ENCODE data around the gene PDAP1.
"Not testable (repeated sequence)": the region's sequence is repeated elsewhere in the genome, so short reads cannot be mapped to it uniquely, and the experiment has no call there.

PDAP1 gene

GRCh38 chr7:99379043-99379577 lies 29.3 kb downstream of the PDAP1 start:
- no peak for DNase-seq (ENCODE audit: low read depth in 2 of 2)

DNA sequence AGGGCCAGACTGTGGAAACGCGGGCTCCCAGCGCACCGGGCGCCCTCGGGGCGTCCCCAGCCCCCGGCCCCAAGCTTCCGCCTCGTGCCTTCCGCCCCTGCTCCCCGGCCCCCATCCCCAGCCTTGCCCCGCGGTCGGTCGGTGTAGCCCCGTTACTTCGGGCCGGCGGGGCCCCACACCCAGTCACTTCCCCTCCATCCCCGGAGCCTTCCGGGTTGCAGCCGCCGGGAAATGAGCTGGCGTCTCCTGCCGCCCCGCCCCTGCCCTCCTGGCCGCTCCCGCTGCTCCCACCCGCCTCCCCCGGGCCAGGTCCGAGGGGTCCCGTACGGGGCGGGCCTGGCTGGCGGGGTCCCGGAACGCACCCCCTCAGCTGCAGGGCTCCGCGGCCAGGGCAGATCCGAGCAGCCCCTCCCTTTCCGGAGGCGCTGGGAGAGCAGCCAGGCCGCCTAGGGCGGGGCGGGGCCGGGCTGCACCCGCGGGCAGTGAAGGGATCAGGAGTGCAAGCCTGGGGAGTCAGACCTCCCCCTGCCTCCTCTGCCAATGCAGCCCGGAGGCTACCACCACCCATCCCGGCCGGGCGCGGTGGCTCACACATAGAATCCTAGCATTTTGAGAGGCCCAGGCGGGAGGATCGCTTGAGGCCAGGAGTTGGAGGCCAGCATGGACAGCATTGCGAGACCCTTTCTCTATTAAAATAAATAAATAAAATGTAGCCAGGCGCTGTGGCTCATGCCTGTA lies 33.2 kb downstream of the PDAP1 start:
- DNase-seq (ENCODE audit: low read depth in 2 of 2) = peak; percentile 31 to 46

- DNase-seq (ENCODE audit: low read depth in 2 of 2) = peak; percentile 80 to 86
Measured at GRCh38 chr7:99374111-99375064, 34.0 kb downstream of the PDAP1 start, which contains the start of gene ARPC1B. Gene ARPC1B (plus strand): TSS chr7:99374730. CDS start chr7:99385715, 10,985 bp downstream.

- DNase-seq (ENCODE audit: low read depth in 2 of 2) = no peak
Measured at GRCh38 chr7:99373091-99374066, 35.0 kb downstream of the PDAP1 start.

- DNase-seq (ENCODE audit: low read depth in 2 of 2) = no peak
Measured at GRCh38 chr7:99372275-99373090, 35.9 kb downstream of the PDAP1 start.

DNA sequence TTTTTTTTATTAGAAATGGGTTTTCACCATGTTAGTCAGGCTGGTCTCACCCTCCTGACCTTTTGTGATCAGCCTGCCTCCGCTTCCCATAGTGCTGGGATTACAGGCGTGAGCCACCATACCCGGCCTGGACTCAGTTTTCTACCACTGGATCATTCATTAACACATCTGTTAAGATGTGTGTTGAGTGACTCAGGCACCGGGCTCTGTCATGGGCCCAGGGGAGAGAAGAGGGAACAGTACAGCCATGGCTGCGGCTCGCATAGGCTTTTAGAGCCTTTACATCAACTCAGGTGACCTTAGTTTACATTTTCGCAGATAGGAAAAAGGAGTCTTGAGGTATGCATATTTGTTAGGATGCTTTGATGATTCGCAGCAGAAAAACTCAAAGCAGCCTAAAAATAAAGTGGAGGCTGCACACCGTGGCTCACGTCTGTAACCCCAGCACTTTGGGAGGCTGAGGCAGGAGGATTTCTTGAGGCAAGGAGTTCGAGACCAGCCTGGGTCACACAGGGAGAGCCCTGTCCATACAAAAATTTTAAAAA lies 36.9 kb downstream of the PDAP1 start:
- no peak for DNase-seq (ENCODE audit: low read depth in 2 of 2)

- DNase-seq (ENCODE audit: low read depth in 2 of 2) = no peak
Measured at GRCh38 chr7:99369767-99370391, 38.5 kb downstream of the PDAP1 start.

DNA sequence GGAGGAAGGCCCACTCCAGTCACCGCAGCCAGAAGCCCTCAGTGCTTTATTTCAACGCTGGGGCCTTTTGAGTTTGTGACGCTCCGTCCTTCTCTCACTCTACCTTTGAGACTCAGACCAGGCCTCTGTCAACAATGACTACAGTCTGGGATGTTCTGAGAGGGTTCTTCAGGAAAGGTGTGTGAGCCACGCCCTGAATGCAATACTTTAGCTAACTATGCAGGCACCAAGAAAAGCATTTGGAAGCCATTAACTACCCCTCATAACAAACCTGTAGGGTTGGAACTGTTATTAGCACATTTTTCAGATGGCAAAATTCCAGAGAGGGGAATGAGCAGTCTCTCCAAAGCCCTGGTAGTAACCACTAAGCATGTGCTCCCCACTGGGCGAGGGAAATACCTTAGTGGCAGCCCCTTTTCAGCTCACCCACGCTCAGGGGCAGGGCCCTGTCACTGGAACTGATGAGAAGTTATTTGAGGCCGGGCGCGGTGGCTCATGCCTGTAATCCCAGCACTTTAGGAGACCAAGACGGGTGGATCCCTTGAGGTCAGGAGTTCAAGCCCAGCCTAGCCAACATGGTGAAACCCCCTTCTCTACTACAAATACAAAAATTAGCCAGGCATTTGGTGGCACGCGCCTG lies 39.5 kb downstream of the PDAP1 start:
- no peak for DNase-seq (ENCODE audit: low read depth in 2 of 2)

DNA sequence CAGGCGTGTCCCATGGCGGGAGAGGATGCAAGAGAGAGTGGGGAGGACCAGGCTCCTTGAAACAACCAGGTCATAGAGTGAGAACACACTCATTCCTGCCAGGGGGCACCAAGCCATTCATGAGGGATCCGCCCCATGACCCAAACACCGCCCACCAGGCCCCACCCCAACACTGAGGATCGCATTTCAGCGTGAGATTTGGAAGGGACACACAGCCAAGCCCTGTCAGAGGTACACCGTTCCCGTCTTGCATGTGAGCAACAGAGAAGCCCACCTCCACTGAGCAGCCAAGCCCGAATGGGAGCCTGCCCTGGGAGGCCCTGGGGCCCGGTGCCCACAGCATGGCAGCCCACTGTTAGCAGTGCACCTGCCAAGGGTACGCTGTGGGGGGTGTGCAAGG lies 41.8 kb downstream of the PDAP1 start:
- DNase-seq (ENCODE audit: low read depth in 2 of 2) = no peak

GRCh38 chr7:99365318-99366141 lies 42.9 kb downstream of the PDAP1 start:
- DNase-seq (ENCODE audit: low read depth in 2 of 2) = peak in 1 of 2 donors; percentile 33

- DNase-seq (ENCODE audit: low read depth in 2 of 2) = no peak
Measured at GRCh38 chr7:99363286-99363685, 45.1 kb downstream of the PDAP1 start.

- no peak for DNase-seq (ENCODE audit: low read depth in 2 of 2)
Measured at GRCh38 chr7:99362801-99363200, 45.6 kb downstream of the PDAP1 start.

DNA sequence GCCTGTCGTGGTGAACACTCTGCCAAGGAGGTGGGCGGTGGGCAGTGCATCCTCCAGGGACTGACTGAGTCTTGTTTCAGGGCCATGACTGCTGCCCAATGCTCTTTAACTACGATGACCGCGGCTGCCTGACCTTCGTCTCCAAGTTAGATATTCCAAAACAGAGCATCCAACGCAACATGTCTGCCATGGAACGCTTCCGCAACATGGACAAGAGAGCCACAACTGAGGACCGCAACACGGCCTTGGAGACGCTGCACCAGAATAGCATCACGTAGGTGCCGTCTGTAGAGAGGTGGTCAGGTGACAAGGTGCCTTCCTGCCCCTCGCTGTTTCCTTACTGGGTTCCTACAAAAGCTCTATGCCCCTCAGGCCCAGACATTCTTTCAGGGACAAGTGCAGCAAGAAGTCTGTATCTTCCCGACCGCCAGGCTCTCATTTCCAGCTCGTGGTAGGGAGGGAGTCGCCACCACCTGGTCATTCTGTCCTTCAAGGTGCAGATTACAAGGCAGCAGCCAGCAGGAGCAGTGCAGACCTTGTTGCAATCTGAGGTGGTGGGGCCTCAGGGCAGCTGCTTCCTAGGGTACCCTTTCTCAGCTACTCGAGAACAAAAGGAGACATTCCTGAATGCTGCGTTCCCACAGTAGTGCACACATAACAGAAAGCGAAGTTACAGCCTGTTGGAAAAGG lies 48.8 kb downstream of the PDAP1 start:
- no peak for DNase-seq (ENCODE audit: low read depth in 2 of 2)

DNA sequence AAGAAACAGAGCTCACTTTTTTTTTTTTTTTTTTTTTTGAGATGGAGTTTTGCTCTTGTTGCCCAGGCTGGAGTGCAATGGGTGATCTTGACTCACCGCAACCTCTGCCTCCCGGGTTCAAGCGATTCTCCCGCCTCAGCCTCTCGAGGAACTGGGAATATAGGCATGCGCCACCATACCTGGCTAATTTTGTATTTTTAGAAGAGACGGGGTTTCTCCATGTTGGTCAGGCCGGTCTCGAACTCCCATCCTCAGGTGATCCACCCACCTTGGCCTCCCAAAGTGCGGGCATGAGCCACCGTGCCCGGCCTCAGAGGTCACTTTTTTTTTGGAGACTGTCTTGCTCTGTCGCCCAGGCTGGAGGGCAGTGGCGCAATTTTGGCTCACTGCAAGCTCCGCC lies 49.9 kb downstream of the PDAP1 start:
- not testable (repeated sequence) for DNase-seq (ENCODE audit: low read depth in 2 of 2)

DNA sequence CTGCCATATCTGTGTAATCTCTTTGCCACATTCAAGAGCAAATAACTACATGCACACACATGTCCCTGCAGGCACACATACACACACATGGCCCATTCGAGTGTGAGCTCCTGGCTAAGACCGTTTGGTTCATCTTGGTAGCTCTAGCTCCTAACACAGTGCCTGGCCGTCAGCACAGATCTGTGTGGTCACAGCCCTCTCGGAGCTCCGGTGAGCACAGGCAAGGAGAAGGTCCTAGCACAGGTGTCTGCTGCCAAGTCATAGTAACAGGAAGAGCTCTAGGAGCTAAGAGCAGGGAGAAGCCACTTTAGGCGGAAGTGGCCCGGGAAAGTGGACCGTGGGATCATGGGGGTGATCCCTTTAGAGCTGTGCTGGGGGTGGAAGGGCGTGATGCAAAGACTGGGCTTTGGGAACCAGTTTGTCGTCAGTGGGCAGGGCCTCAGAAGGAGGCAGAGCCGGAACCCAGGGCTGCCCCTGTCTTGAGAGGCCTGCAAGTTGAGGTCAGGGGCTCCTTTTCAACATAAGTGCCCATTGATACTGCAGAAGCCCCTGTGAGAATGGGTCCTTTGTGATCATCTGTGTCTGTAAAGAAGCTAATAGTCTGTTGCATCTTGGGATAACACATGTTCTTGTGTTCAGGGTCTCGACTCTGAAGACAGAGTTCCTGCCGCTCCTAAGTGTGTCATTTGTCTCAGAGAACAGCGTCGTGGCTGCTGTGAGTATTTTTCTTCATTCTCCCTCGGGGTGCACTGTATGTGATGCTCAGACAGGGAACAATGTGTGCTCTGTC lies 50.5 kb downstream of the PDAP1 start:
- no peak for DNase-seq (ENCODE audit: low read depth in 2 of 2)

GRCh38 chr7:99355098-99355497 lies 53.3 kb downstream of the PDAP1 start:
- no peak for DNase-seq (ENCODE audit: low read depth in 2 of 2)

DNA sequence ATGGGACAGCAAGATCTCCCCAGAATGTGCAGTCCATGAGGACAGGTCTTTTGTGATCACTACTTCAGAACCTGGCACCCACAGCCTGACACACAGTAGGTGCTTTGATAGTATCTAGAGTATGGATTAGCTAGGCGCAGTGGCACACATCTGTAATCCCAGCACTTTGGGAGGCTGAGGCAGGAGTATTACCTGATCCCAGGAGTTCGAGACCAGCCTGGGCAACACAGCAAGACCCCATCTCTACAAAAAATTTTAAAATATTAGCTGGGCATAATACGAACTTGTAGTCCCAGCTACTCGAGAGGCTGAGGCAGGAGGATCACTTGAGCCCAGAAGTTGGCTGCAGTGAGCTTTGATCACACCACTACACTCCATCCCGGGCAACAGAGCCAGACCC lies 56.1 kb downstream of the PDAP1 start:
- DNase-seq (ENCODE audit: low read depth in 2 of 2) = no peak
